DMS79 treated with DMSO at 0.1 percent for 48 hours (cell line): ENCODE data around the gene FAM177A1.
A peak's percentile ranks its signal among the peaks of the same experiment; 100 is the strongest.
"Not testable (repeated sequence)": the region's sequence is repeated elsewhere in the genome, so short reads cannot be mapped to it uniquely, and the experiment has no call there.

Experiments used
- DNase-seq: peaks from one replicate; lab custom pipeline; 2025; lab: John Stamatoyannopoulos, UW

The FAM177A1 gene, protein sequence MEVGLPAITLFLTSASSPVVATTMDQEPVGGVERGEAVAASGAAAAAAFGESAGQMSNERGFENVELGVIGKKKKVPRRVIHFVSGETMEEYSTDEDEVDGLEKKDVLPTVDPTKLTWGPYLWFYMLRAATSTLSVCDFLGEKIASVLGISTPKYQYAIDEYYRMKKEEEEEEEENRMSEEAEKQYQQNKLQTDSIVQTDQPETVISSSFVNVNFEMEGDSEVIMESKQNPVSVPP

DNA sequence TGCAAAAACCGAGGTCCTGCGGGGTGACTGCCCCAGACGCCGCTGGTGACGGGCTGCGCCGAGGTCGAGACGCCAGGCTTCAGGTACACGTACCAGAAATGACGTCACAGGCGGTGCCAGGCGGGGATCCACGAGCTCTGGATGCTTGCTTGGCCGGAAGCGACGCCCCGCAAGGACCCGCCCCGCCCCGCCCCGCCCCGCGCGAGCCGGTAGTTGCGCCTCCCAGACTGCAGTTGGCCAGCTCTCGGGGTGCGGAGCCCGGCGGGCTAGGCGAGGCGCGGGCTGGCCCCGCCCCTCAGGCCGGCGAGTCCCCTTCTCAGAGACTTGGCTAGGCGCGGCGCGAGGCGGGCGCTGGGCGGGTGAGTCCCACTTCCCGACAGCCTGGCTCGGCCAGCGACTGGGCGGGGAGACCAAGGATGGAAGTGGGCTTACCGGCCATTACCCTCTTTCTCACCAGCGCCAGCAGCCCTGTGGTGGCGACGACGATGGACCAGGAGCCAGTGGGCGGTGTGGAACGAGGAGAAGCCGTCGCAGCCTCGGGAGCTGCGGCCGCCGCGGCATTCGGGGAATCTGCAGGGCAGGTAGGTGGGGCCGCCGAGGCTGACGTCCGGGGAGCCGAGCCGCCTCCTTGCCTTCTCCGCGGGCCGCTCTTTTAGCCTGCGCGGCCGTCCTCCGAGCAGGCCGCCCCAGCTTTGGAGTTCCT, at the start of gene FAM177A1:
Gene FAM177A1, plus strand, starts transcription at position 225 of the 703 bp plus-strand sequence. Its CDS starts 192 bp downstream, at position 417.
- peak; percentile 100 for DNase-seq

DNA sequence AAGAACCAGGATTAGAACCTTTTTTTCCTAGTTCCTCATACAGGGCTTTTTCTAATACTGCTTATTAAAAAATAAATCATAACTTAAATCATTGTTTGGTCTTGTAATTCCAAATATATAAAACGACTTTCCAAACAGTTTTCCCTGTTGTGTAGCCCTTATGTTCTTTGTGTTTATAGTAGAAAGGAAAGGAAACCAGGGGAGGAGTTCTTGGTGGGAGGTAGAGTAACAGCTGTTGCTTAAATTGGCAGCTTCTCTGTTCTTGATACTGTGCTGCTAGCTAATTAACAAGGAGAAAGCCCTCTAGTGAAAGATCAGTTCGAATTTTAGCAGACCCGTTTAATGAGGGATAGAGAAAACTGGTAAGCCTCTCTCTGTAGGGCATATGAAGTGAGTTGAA, 48.3 kb upstream of the FAM177A1 start:
- DNase-seq, result no peak

DNA sequence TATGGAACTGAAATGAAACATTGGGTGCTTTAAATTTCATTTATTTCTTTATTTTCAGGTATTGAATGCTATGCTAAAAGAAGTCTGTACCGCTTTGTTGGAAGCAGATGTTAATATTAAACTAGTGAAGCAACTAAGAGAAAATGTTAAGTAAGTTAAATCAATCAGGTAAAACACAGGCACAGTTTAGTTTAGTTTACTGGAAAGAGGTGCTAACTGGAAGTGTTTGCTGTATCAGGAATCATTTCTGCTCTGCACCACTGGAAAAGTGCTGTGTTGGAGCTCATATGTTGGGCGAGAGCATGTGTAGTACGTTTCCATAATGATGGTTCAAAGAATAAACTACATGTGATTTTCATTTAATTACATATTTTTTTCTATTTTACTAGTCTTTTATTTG, 46.6 kb upstream of the FAM177A1 start:
- DNase-seq, result no peak

DNA sequence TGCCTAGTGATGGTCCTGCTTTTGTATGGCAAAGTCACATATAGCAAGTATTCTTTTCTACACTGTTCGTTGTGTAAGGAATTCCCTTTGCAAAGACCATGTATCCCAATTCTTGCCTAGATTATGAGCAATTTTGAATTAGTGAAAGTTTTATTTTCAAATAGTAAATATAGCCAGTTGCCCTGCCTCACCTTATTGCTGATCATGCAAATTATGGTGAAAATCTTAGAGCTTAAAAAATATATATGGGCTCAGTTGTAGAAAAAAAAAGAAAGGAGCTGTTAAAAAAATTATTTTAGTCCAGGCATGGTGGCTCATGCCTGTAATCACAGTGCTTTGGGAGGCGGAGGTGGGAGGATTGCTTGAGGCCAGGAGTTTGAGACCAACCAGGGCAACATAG, 44.5 kb upstream of the FAM177A1 start:
- no peak for DNase-seq

DNA sequence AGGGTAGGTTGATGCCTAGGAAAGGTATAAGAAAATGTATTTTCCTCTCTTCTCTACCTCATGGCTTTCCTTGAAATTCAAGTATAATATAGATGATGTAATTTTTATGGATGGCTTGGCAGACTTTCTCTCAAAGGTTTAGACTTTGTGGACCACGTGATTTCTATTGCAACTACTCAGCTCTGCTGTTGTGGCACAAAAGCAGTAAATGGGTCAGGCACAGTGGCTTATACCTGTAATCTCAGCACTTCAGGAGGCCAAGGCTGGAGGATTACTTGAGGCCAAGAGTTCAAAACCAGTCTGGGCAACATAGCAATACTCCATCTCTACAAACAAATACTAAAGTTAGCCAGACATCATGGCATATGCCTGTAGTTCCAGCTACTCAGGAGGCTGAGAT, 41.2 kb upstream of the FAM177A1 start:
- DNase-seq, result no peak

DNA sequence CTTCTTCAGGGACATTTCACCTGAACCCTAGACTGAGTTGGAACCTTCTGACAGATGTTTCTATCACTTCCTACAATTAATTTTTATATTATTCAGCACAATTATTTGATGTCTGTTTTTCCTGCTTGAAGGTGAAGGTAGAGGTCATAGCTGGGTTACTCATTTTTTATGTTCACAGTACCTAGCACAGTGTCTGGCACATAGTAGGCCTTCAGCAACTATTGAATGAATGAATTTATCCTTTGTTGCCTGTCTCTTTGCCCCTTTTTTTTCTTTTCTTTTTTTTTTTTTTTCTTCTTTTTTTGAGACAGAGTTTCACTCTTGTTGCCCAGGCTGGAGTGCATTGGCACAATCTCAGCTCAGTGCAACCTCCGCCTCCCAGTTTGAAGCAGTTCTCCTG, 29.5 kb upstream of the FAM177A1 start:
- no peak for DNase-seq

DNA sequence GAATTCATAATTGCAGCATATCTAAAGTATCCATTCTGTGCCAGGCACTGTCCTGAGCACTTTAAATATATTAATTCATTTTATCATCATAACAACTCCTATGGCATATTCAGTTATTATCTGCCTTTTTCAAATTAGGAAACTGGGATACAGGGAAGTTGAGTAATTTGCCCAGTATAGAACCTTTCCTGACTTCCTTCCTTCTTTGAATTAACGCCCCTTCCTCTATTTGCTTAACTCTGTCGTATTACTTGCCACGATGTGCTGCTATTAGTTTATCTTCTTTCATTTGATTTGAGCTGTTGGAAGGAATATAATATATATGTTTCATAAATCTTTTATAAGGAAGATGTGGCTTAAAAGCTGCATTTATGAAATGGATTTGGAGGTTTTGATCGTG, 25.4 kb upstream of the FAM177A1 start:
- no peak for DNase-seq

DNA sequence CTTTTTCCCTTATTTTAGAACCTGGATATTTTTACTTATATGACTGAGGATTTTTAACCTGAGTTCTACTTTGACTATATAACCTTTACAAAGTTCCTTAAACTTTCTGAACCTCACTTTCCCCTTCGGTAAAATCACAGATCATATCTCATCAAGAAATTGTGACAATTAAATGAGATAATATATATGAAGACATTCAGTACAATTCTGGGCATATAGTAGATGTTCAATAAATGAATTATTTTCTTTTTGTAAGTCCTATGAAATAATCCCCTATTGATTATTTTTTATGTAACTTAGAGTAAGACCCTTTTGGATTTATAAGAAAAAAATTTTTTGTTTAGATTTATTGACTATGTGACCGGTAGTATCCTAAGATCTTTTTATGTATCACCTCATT, 17.6 kb upstream of the FAM177A1 start:
- DNase-seq, result no peak

DNA sequence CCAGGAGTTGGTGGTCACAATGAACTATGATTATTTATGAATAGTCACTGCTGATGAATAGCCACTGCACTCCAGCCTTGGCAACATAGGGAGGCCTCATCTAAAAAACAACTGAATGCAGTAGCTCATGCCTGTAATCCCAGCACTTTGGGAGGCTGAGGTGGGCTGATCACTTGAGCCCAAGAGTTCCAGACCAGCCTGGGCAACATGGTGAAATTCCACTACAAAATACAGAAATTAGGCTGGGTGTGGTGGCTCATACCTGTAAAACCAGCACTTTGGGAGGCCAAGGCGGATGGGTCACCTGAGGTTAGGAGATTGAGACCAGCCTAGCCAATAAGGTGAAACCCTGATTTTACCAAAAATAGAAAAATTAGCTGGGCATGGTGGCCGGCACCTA, 13.5 kb upstream of the FAM177A1 start:
- DNase-seq, result no peak

DNA sequence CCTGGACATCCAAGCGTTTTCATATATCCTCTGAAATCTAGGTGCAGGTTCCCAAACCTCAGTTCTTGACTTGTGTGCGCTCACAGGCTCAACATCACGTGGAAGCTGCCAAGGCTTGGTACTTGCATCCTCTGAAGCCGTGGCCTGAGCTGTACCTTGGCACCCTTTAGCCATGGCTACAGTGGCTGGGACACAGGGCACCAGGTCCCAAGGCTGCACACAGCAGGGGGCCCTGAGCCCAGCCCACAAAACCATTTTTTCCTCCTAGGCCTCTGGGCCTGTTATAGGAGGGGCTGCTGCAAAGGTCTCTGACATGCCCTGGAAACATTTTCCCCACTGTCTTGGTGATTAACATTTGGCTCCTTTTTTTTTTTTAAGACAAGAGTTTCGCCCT, 11.6 kb upstream of the FAM177A1 start:
- DNase-seq, result no peak

DNA sequence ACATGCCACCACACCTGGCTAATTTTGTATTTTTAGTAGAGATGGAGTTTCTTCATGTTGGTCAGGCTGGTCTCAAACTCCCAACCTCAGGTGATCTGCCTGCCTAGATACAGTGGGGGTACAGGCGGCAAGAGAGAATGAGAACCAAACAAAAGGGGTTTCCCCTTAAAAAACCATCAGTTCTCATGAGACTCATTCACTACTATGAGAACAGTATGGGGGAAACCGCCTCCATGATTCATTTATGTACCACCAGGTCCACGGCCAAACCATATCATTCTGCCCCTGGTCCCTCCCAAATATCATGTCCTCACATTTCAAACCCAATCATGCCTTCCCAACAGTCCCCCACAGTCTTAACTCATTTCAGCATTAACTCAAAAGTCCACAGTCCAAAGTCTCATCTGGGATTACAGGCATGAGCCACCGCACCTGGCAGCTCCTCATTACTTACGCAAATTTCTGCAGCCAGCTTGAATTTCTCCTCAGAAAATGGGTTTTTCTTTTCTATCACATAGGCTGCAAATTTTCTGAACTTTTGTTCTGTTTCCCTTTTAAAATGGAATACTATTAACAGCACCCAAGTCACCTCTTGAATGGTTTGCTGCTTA, 11.0 kb upstream of the FAM177A1 start:
- not testable (repeated sequence) for DNase-seq

DNA sequence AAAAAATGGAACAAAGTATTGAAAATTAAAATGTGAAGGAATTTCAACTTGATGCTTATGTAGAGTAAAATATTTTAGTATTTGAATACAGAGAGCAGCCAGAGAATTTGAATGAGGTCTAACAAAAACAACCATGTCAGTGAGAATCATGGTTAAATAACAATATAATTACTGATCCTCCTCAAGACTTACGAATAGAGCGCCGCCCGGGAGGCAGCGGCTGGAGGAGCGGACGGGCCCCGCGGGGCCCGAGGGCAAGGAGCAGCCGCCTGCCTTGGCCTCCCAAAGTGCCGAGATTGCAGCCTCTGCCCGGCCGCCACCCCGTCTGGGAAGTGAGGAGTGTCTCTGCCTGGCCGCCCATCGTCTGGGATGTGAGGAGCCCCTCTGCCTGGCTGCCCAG, 7.8 kb upstream of the FAM177A1 start:
- DNase-seq, result not testable (repeated sequence)

DNA sequence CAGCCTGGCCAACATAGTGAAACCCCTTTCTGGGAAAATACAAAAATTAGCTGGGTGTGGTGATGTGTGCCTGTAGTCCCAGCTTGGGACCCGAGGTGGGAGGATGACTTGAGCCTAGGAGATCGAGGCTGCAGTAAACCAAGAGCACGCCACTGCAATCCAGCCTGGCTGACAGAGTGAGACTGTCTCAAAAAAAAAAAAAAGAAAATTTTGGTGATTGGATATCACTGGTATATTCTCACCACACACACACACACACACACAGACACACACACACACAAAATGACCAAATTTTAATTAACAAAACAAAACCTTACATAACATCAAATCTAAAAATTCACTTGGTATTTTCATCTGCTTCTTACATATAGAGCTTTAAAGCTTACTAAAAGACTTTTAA, 3.4 kb upstream of the FAM177A1 start:
- no peak for DNase-seq

DNA sequence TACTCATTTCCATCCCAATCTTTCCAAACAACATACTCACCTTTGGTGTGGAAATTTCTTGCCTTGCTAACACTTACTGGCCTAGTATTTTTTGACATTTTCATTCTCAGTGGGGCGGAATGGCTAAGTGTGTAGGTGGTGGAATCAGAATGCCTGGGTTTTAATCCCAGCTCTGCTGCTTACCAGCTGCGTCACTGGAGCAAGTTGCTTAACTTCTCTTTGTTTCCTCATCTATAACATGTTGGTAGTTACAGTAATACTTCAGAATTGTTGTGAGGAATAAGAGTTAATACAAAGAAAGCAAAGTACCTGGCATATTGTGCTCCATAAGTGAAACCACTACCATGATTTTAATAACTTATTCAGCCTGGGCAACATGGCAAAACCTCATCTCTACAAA, 3.0 kb upstream of the FAM177A1 start:
- no peak for DNase-seq

DNA sequence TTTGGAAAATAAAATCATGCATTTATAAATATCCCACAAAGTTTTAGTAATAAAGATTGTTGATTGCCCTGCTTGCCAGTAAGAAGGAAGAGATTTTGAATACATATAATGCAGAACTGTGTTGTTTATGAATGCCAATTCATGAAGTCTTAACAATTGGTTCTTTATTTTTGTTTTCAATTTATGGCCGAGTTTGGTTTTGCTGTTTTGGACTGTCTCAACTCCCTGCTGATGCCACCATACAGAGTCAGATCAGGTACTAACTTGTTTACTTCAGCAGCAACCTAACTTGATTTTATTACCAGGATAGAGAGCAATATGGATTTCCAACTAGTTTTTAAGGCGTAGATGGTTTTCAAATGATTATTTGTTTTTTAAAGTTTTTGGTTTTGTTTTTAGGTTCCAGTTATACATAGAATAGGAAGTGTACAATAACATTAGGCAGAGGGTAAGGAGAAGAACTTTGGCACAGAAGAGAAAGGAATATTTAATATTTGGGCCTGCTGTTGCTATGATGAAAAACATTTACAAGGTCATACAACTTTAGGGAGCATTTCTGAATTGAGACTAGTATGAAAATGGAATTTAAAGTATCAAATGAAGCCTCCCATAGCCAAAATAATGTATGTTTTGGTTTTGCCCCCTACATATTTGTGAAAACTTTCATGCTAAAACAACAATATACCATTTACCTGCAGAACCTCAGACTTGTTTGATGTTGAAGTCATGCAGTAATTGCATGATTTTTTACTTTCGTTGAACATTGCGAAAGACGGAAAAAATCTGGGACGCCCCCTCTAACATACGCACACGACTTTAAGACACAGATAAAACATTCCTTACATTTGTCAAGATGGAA, 904 bp upstream of the FAM177A1 start:
- no peak for DNase-seq

DNA sequence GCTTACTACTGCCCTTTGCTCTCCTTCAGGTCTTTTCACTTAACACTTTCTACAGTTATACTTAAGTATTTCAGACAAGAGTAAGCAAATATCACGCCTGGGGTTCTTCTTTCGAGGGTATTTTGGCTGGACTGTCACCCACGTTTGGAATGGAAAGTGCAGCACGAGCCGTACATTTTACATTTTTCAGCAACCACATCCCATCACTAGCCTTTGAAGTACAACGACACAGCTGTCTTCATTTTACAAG, 349 bp upstream of the FAM177A1 start:
- no peak for DNase-seq

DNA sequence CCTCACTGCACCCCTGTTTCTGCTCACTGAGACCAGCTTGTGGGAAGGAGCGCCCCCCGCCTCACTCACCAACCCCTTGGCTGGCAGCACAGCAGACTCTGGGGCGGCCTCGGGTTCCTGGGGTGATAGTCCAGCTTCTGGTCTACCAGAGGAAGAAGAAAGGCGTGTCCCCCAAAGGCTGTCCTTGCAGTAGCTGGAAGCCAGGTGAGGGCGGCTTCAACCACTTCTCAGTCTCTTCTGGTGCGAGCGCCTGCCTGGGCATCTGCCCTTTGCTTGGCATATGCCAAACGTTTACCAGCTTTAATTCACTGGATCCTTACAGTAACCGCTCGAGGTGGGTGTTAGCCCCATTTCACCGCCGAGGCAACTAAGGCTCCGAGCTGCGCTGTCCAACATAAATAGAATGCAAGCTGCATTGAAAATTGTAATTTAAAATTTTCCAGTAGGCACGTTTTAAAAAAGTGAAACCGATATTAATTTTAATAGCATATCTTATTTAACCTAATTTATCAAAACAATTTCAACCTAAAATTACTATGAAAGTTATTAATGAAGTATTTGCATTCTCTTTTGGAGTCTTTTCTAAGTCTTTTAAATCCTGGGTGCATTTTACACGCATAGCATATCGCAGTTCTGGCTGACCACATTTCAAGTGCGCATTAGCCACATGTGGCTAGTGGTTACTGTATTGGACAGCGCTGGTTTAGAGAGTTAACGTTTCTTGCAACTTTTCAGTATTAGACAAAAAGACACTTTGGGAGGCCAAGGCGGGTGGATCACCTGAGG, 872 bp downstream of the FAM177A1 start:
- DNase-seq, result peak; percentile 85

DNA sequence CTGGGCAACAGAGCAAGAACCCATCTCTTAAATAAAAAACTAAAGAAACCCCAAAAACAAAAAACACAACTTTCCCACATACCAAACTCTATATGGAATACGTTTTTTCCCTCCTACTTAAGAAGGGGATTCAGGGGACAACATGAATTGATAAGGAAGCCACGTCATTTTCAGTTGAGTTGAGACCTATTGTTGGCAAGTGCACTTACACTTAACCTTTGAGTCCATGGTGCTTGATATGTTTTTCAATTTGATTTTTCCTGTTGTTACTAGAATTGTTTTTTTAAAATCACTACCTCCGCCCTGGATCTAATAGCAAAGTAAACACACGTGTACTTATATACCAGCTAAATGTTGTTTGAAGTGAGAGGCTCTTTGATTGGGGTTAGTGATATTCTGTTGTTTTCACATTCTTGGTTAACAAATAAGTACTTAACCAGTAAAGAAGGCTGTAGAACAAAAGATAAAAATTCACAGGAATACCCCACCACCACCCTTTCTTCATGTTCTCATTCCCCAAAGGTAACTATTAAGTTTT, 2.0 kb downstream of the FAM177A1 start:
- DNase-seq, result no peak

DNA sequence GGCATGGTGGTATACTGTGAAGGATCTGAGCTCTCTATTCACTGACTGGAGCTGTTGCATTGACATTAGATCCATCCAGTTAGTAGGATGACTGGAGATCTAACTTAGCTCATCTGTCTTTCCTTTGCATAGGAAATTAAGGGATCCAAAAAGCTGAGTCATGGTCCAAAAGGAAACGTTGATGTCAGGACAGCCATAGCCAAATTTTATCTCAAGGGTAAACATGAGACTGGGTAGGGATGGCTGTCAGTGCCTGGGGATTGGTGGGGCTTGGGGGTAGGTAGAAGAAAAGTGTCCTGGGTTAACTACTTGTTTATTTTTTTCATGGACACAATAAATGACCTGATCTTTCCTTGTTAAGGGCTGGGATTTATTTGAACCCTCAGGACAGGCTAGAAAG, 4.6 kb downstream of the FAM177A1 start:
- DNase-seq, result no peak

DNA sequence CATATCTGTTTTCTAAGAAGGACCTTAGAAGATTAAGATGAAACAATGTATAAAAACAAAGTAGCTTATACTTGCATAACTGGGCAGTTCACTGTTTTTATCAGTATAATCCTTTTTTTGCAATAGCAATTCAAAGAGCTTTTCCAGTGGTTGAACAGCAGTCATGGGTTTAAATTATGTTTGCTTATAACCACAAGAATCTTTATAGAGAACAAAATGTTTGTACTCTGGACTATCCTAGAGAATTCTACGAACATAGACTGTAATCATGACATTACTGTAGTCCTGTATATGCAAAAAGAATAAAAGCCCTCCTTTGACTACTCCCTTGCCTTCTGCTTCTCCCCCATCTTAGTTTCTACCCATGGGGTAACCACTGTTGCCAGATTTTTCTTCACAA, 5.7 kb downstream of the FAM177A1 start:
- DNase-seq, result peak; percentile 25

DNA sequence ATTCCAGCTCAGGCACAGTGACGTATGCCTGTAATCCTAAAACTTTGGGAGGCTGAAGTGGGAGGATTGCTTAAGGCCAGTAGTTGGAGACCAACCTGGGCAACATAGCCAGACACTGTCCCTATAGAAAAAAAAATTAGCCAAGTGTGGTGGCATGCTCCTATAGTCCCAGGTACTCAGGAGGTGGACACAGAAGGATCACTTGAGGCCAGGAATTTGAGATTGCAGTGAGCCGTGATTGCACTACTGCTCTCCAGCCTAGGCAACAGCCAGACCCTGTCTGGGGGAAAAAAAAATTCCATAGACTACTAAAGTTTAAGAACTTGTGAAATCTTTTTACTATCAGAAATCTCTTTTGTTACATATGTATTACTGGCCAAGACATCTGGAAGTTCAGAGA, 6.6 kb downstream of the FAM177A1 start:
- no peak for DNase-seq
